Uterus (tissue), 2 donors: ENCODE measurements around the gene SDCCAG8.

Source experiments
- POLR2A ChIP-seq, 2 donors: fragments of 450-650 bp; IDR thresholded peaks; one replicate each; pipeline ENCODE4 v1.6.1; 2016; ENCODE audit warnings: antibody characterized with exemption in 2 of 2, mild to moderate bottlenecking in 1 of 2, moderate library complexity in 1 of 2
- TF ChIP-seq, protein P1 (sequence below), 4 experiments: fragments of 200-600 bp in 2 of 4; fragments of 450-650 bp in 2 of 4; sonication (generic) in 2 of 4; IDR thresholded peaks; one replicate each; pipeline ENCODE4 v1.5.1; 2016 to 2019; ENCODE audit warnings: antibody characterized with exemption in 4 of 4, mild to moderate bottlenecking in 2 of 4, moderate library complexity in 1 of 4

DNA sequence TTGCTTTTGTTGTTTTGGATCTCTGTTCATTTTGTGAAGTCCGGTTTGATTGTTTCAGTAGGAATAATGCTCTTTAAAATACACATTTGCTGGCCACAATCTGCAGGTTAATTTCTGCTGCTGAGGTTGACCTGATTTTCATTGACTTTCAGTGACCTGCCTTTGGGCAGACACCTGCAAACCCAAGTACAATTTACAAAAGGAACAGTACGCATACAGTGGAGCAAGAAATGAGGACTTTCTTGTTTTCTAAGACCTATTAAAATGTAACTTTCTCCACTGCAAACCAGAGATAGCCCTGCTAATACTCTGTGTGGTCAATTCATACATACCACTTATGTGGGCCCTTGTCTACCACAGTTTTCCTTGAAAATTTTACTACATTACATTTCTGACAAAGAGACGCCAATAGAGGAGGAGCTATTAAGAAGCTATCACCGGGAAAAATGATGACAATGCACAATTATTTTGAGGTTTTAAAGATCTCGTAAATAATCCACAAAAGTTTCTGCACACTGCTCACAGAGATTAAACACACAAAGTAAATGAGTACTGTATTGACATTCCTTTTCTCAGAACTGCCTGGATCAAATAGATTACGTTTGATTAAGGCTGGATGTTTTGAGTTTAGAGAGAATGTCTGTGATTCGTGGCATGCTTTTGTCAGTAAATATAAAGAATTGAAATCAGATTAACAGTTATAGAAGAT lies 141.9 kb downstream of the SDCCAG8 start:
- TF ChIP-seq, protein P1, sequence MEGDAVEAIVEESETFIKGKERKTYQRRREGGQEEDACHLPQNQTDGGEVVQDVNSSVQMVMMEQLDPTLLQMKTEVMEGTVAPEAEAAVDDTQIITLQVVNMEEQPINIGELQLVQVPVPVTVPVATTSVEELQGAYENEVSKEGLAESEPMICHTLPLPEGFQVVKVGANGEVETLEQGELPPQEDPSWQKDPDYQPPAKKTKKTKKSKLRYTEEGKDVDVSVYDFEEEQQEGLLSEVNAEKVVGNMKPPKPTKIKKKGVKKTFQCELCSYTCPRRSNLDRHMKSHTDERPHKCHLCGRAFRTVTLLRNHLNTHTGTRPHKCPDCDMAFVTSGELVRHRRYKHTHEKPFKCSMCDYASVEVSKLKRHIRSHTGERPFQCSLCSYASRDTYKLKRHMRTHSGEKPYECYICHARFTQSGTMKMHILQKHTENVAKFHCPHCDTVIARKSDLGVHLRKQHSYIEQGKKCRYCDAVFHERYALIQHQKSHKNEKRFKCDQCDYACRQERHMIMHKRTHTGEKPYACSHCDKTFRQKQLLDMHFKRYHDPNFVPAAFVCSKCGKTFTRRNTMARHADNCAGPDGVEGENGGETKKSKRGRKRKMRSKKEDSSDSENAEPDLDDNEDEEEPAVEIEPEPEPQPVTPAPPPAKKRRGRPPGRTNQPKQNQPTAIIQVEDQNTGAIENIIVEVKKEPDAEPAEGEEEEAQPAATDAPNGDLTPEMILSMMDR (IDR thresholded peaks at IDR 0.05) = no peak
- no peak for TF ChIP-seq POLR2A (IDR thresholded peaks at IDR 0.05)
